CD14-positive monocyte (primary cell): ENCODE measurements around the gene NMT1. TPM values are rescaled to one million over a fixed set of nuclear protein-coding genes. Genes with fewer than 3 reads are reported as not detected.

Experiments
- DNase-seq, 3 donors: peaks; one replicate each; pipeline ENCODE4 v3.0.0-alpha.2; 2011 to 2022
- H2AFZ ChIP-seq: 2 replicates; pipeline ENCODE4 v1.6.0; 2012; ENCODE audit warnings: mild to moderate bottlenecking, low read depth, low read length, inconsistent platforms; ENCODE audit not compliant: insufficient read depth, poor library complexity, severe bottlenecking
- H3K27ac ChIP-seq, 2 donors: 1 replicate in 1 of 2; 2 replicates in 1 of 2; pipeline ENCODE4 v1.5.1; 2012 to 2013; ENCODE audit warnings: low read length in 2 of 2, control low read depth in 1 of 2, inconsistent platforms in 1 of 2, low read depth in 1 of 2, mild to moderate bottlenecking in 1 of 2
- H3K27me3 ChIP-seq, 2 donors: one replicate each; pipeline versions ENCODE4 v1.6.0 to v1.6.1; 2011 to 2013; ENCODE audit warnings: low read length in 2 of 2; ENCODE audit not compliant: control insufficient read depth in 2 of 2, insufficient read depth in 2 of 2
- H3K36me3 ChIP-seq, 2 donors: replicated peaks in 1 of 2; 1 replicate in 1 of 2; 2 replicates in 1 of 2; pipeline versions ENCODE4 v1.5.1 to v1.6.1; 2012 to 2013; ENCODE audit warnings: low read length in 2 of 2, control low read depth in 1 of 2, inconsistent platforms in 1 of 2, mild to moderate bottlenecking in 1 of 2; ENCODE audit not compliant: insufficient read depth in 2 of 2, control insufficient read depth in 1 of 2
- H3K4me1 ChIP-seq, 2 donors: 1 replicate in 1 of 2; 2 replicates in 1 of 2; pipeline versions ENCODE4 v1.5.1 to v1.6.1; 2012 to 2013; ENCODE audit warnings: low read length in 2 of 2, control low read depth in 1 of 2, inconsistent platforms in 1 of 2, mild to moderate bottlenecking in 1 of 2, moderate library complexity in 1 of 2; ENCODE audit not compliant: insufficient read depth in 2 of 2, control insufficient read depth in 1 of 2
- H3K4me2 ChIP-seq: replicated peaks from 2 replicates; pipeline ENCODE3; 2012; ENCODE audit warnings: low read length, moderate library complexity, mild to moderate bottlenecking; ENCODE audit not compliant: poor library complexity, severe bottlenecking; ENCODE audit errors: extremely low read depth
- H3K4me3 ChIP-seq, 3 experiments: fragments of 200-600 bp in 1 of 3; sonication (generic) in 1 of 3; replicated peaks in 1 of 3; 1 replicate in 2 of 3; 2 replicates in 1 of 3; pipeline ENCODE4 v1.5.1; 2011 to 2013; ENCODE audit warnings: low read length in 3 of 3, mild to moderate bottlenecking in 3 of 3, control low read depth in 2 of 3, low read depth in 2 of 3, inconsistent platforms in 1 of 3, moderate library complexity in 1 of 3
- H3K79me2 ChIP-seq: 2 replicates; pipeline ENCODE4 v1.6.0; 2012; ENCODE audit warnings: mild to moderate bottlenecking, control low read depth, inconsistent platforms, low read length, moderate library complexity; ENCODE audit not compliant: insufficient read depth
- H3K9ac ChIP-seq: 2 replicates; pipeline ENCODE4 v1.6.0; 2017; ENCODE audit warnings: low read length, mild to moderate bottlenecking; ENCODE audit not compliant: insufficient read depth, poor library complexity, severe bottlenecking
- H3K9me3 ChIP-seq, 2 donors: replicated peaks in 1 of 2; 1 replicate in 1 of 2; 2 replicates in 1 of 2; pipeline versions ENCODE4 v1.5.1 to v1.6.1; 2012 to 2013; ENCODE audit warnings: low read length in 2 of 2, control low read depth in 1 of 2; ENCODE audit not compliant: control insufficient read depth in 1 of 2, insufficient read depth in 1 of 2
- H4K20me1 ChIP-seq: 2 replicates; pipeline ENCODE4 v1.6.0; 2012; ENCODE audit warnings: mild to moderate bottlenecking, low read length, control low read depth, moderate library complexity; ENCODE audit not compliant: insufficient read depth
- H3K27ac Mint-ChIP-seq, 7 donors: one replicate each; pipeline ENCODE4 v1.8.0; 2020; ENCODE audit warnings: mild to moderate bottlenecking in 7 of 7, mixed read lengths in 7 of 7, moderate library complexity in 6 of 7, inconsistent platforms in 2 of 7
- H3K27me3 Mint-ChIP-seq, 3 donors: one replicate each; pipeline ENCODE4 v1.8.0; 2021 to 2022; ENCODE audit warnings: low read depth in 3 of 3, mild to moderate bottlenecking in 3 of 3, mixed read lengths in 3 of 3, moderate library complexity in 3 of 3, inconsistent platforms in 1 of 3
- H3K36me3 Mint-ChIP-seq, 2 donors: one replicate each; pipeline ENCODE4 v1.8.0; 2020; ENCODE audit warnings: mixed read lengths in 2 of 2, inconsistent platforms in 1 of 2, mild to moderate bottlenecking in 1 of 2
- H3K4me1 Mint-ChIP-seq: one replicate; pipeline ENCODE4 v1.8.0; 2020; ENCODE audit warnings: mild to moderate bottlenecking, mixed read lengths
- H3K4me3 Mint-ChIP-seq, 2 donors: one replicate each; pipeline ENCODE4 v1.8.0; 2020; ENCODE audit warnings: mild to moderate bottlenecking in 2 of 2, mixed read lengths in 2 of 2, moderate library complexity in 1 of 2
- H3K9me3 Mint-ChIP-seq, 7 donors: one replicate each; pipeline ENCODE4 v1.8.0; 2020 to 2022; ENCODE audit warnings: mixed read lengths in 7 of 7, mild to moderate bottlenecking in 6 of 7, moderate library complexity in 6 of 7, inconsistent platforms in 2 of 7
- CTCF ChIP-seq: fragments of 200-600 bp; IDR thresholded peaks from one replicate; pipeline ENCODE4 v1.8.0; 2022; ENCODE audit warnings: antibody characterized with exemption, mild to moderate bottlenecking
- WGBS: methylation state at CpG from one replicate; pipeline ENCODE4 v1.1.5; 2013; ENCODE audit warnings: missing lambda C conversion rate; ENCODE audit not compliant: insufficient coverage; 5-methylcytosine and 5-hydroxymethylcytosine counted together
- intact Hi-C, 2 donors: fragments of 100-400 bp; cut with micrococcal nuclease; formaldehyde crosslinking; loops; one replicate each; pipeline versions ENCODE4 v1.15.0 to v1.15.1; 2023
- polyA plus RNA-seq, 3 donors: library from polyadenylated mRNA; depleted of rRNA in 1 of 3; unstranded in 2 of 3; stranded (reverse) in 1 of 3; fragments of 300-500 nt in 2 of 3; fragments of >200 nt in 1 of 3; fragmentation: Illumina TruSeq in 2 of 3; gene quantifications; 1 replicate in 2 of 3; 2 replicates in 1 of 3; pipeline ENCODE4 v1.2.3, GENCODE V29; 2012 to 2021

The NMT1 gene
- polyA plus RNA-seq, 3 donors: 27.2 to 50.2 (median 45.1) TPM

- 84% methylated on average over 13 of the region's 14 CpGs for WGBS
- H3K9ac ChIP-seq: no peak overlapping the region
- no peak for DNase-seq
- Mint-ChIP-seq H3K27me3 (no peaks in the 10 kb centered on the region), H3K4me3 (no peak overlapping the region), H3K27ac (peak overlapping the region in 2 of 7 donors; percentile 16 to 46), H3K9me3 (no peaks in the 10 kb centered on the region), H3K36me3 (peaks cover 49 to 93% of the 10 kb centered on the region in 2 donors), H3K4me1 (no peaks in the 10 kb centered on the region)
- no peak overlapping the region for H3K4me3 ChIP-seq
- H3K4me2 ChIP-seq: no peak overlapping the region
- H4K20me1 ChIP-seq: no peaks in the 10 kb centered on the region
- peaks cover 50 to 71% of the 10 kb centered on the region in 2 donors for H3K36me3 ChIP-seq
- H3K4me1 ChIP-seq: no peaks in the 10 kb centered on the region
- H3K79me2 ChIP-seq: no peaks in the 10 kb centered on the region
- TF ChIP-seq CTCF: no peak
- no peak overlapping the region for H2AFZ ChIP-seq
- intact Hi-C loops: no loop called here
- no peaks in the 10 kb centered on the region for H3K9me3 ChIP-seq
- H3K27me3 ChIP-seq: no peaks in the 10 kb centered on the region
- H3K27ac ChIP-seq: no peak overlapping the region
Observed at GRCh38 chr17:45031231-45032173, 29.6 kb upstream of the NMT1 start.

- intact Hi-C loops: no loop called here
- H3K79me2 ChIP-seq: no peaks in the 10 kb centered on the region
- no peaks in the 10 kb centered on the region for H3K27me3 ChIP-seq
- H3K4me3 ChIP-seq: no peak overlapping the region
- no peak for DNase-seq
- 99% methylated on average over 9 of the region's 9 CpGs for WGBS
- no peak overlapping the region for H2AFZ ChIP-seq
- H3K36me3 ChIP-seq: peaks cover 50 to 65% of the 10 kb centered on the region in 2 donors
- no peak overlapping the region for H3K4me2 ChIP-seq
- TF ChIP-seq CTCF: no peak
- no peak overlapping the region for H3K27ac ChIP-seq
- H3K4me1 ChIP-seq: no peaks in the 10 kb centered on the region
- Mint-ChIP-seq H3K4me3 (no peak overlapping the region), H3K9me3 (no peaks in the 10 kb centered on the region), H3K27ac (no peak overlapping the region), H3K4me1 (no peaks in the 10 kb centered on the region), H3K36me3 (peaks cover 47 to 87% of the 10 kb centered on the region in 2 donors), H3K27me3 (no peaks in the 10 kb centered on the region)
- no peak overlapping the region for H3K9ac ChIP-seq
- H3K9me3 ChIP-seq: no peaks in the 10 kb centered on the region
- no peaks in the 10 kb centered on the region for H4K20me1 ChIP-seq
Observed at GRCh38 chr17:45032174-45032541, 29.0 kb upstream of the NMT1 start.
